Hepatocyte (in vitro differentiated cells): ENCODE measurements around the gene KRT20. TPM values are rescaled to one million over a fixed set of nuclear protein-coding genes. Genes with fewer than 3 reads are reported as not detected.

Source experiments
- DNase-seq: peaks from one replicate; pipeline ENCODE4 v3.0.0-alpha.2; 2016; ENCODE audit warnings: low spot score
- H2AFZ ChIP-seq: fragments of 200-600 bp; sonication (generic); 2 replicates; pipeline ENCODE4 v1.6.0; 2016; ENCODE audit warnings: antibody characterized with exemption, mild to moderate bottlenecking
- H3K27ac ChIP-seq: fragments of 200-600 bp; sonication (generic); 2 replicates; pipeline ENCODE4 v1.5.1; 2016; ENCODE audit warnings: mild to moderate bottlenecking
- H3K27me3 ChIP-seq: fragments of 200-600 bp; sonication (generic); 2 replicates; pipeline ENCODE4 v1.6.1; 2016
- H3K36me3 ChIP-seq: fragments of 200-600 bp; sonication (generic); replicated peaks from 2 replicates; pipeline ENCODE4 v1.5.1; 2016; ENCODE audit warnings: low read depth; ENCODE audit not compliant: insufficient read depth
- H3K4me1 ChIP-seq: fragments of 200-600 bp; sonication (generic); 2 replicates; pipeline ENCODE4 v1.5.1; 2016; ENCODE audit warnings: mild to moderate bottlenecking, moderate library complexity; ENCODE audit not compliant: insufficient read depth
- H3K4me2 ChIP-seq: fragments of 200-600 bp; sonication (generic); 2 replicates; pipeline ENCODE4 v1.6.0; 2016
- H3K4me3 ChIP-seq: fragments of 200-600 bp; sonication (generic); 2 replicates; pipeline ENCODE4 v1.5.1; 2016; ENCODE audit warnings: mild to moderate bottlenecking
- H3K79me2 ChIP-seq: fragments of 200-600 bp; sonication (generic); 2 replicates; pipeline ENCODE4 v1.6.0; 2017; ENCODE audit warnings: mild to moderate bottlenecking
- H3K9me2 ChIP-seq: fragments of 200-600 bp; sonication (generic); replicated peaks from 2 replicates; pipeline ENCODE4 v1.6.0; 2017; ENCODE audit warnings: mild to moderate bottlenecking; ENCODE audit not compliant: insufficient read depth
- H3K9me3 ChIP-seq: fragments of 200-600 bp; sonication (generic); 2 replicates; pipeline ENCODE4 v1.5.1; 2016; ENCODE audit warnings: low read depth, mild to moderate bottlenecking
- H4K20me1 ChIP-seq: fragments of 200-600 bp; sonication (generic); 2 replicates; pipeline ENCODE4 v1.6.0; 2016; ENCODE audit warnings: mild to moderate bottlenecking; ENCODE audit not compliant: insufficient read depth, poor library complexity, severe bottlenecking
- EZH2 ChIP-seq: fragments of 200-600 bp; sonication (generic); IDR thresholded peaks from 2 replicates; pipeline ENCODE4 v1.6.1; 2016; ENCODE audit warnings: antibody characterized with exemption, mild to moderate bottlenecking, borderline replicate concordance
- EZH2phosphoT487 ChIP-seq: fragments of 200-600 bp; sonication (generic); IDR thresholded peaks from one replicate; pipeline ENCODE4 v1.6.1; 2018; ENCODE audit warnings: antibody characterized with exemption, mild to moderate bottlenecking, low read depth, moderate library complexity; ENCODE audit not compliant: unreplicated experiment, severe bottlenecking
- WGBS: methylation state at CpG from one replicate; pipeline ENCODE4 v1.1.6; 2016; ENCODE audit warnings: low lambda C conversion rate; ENCODE audit errors: missing lambda C conversion rate; 5-methylcytosine and 5-hydroxymethylcytosine counted together
- polyA plus RNA-seq: library from polyadenylated mRNA; unstranded; fragments of >200 nt; fragmentation: Nextera tagmentation; extraction: Ambion mirVana; gene quantifications from 2 replicates; pipeline ENCODE4 v1.2.1, GENCODE V29; 2016
- total RNA-seq: library from RNA; depleted of rRNA; stranded (reverse); fragments of >200 nt; gene quantifications from 2 replicates; pipeline ENCODE4 v1.2.3, GENCODE V29; 2014
- TF ChIP-seq, protein P1 (sequence below): fragments of 200-600 bp; sonication (generic); IDR thresholded peaks from 2 replicates; pipeline ENCODE4 v1.5.1; 2016; ENCODE audit warnings: antibody characterized with exemption, mild to moderate bottlenecking; ENCODE audit not compliant: poor library complexity

The KRT20 gene
- total and polyA plus RNA-seq, 2 experiments from 2014 or later = 1.5 to 3.4 TPM

DNA sequence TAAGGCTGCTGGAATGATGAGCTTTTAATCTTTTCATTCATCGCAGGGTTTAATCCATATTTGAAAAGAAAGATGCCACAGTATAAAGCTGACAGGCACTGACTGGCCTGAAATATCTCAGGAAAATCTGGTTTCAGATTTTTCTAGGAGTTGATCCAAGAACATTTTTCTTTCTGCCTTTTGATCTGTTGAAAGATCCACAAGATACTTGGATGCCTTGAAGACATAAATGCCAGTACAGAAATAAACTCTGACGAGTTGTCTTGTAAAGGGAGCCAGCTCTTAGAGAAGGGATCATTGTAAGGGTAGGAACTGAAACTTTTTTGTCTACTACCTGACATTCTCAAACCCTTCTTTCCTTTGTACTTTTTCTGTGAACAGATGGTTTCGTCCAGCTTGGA lies 25.4 kb upstream of the KRT20 start:
- H4K20me1 ChIP-seq = no peaks in the 10 kb centered on the region
- H3K36me3 ChIP-seq = no peaks in the 10 kb centered on the region
- H2AFZ ChIP-seq = no peak overlapping the region
- H3K4me2 ChIP-seq = peak overlapping the region; percentile 11
- no peak overlapping the region for H3K4me3 ChIP-seq
- no peaks in the 10 kb centered on the region for H3K79me2 ChIP-seq
- H3K4me1 ChIP-seq = peaks cover 9% of the 10 kb centered on the region
- H3K9me2 ChIP-seq = no peaks in the 10 kb centered on the region
- no peaks in the 10 kb centered on the region for H3K9me3 ChIP-seq
- H3K27ac ChIP-seq = peak overlapping the region; percentile 73
- H3K27me3 ChIP-seq = no peaks in the 10 kb centered on the region
- DNase-seq = peak; percentile 36
- 51% methylated on average over 3 of the region's 3 CpGs for WGBS
- TF ChIP-seq EZH2 = no peak

DNA sequence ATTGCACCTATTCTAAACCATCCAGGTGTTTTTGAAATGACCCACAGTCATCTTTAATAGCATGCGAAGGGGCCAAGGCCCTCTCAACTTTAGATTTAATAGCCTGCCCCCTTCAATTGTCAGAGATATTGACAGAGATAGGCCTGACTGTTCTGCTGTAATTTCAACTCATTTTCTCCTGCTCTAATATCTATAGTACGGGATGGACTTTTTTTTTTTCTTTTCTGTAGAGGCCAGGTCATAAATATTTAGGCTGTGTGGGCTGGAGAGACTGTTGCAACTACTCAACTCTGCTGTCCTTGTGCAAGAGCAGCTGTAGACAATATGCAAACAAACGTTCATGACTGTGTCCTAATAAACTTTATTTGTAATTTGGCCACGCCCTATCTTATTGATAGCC lies 24.7 kb upstream of the KRT20 start:
- Histone ChIP-seq H4K20me1 (no peaks in the 10 kb centered on the region), H3K4me3 (no peak overlapping the region), H2AFZ (no peak overlapping the region), H3K27me3 (no peaks in the 10 kb centered on the region), H3K4me1 (peaks cover 9% of the 10 kb centered on the region), H3K9me3 (no peaks in the 10 kb centered on the region), H3K27ac (peak overlapping the region; percentile 73), H3K79me2 (no peaks in the 10 kb centered on the region), H3K9me2 (no peaks in the 10 kb centered on the region), H3K4me2 (peak overlapping the region; percentile 11), H3K36me3 (no peaks in the 10 kb centered on the region)
- no peak for TF ChIP-seq EZH2
- TF ChIP-seq, protein P1, sequence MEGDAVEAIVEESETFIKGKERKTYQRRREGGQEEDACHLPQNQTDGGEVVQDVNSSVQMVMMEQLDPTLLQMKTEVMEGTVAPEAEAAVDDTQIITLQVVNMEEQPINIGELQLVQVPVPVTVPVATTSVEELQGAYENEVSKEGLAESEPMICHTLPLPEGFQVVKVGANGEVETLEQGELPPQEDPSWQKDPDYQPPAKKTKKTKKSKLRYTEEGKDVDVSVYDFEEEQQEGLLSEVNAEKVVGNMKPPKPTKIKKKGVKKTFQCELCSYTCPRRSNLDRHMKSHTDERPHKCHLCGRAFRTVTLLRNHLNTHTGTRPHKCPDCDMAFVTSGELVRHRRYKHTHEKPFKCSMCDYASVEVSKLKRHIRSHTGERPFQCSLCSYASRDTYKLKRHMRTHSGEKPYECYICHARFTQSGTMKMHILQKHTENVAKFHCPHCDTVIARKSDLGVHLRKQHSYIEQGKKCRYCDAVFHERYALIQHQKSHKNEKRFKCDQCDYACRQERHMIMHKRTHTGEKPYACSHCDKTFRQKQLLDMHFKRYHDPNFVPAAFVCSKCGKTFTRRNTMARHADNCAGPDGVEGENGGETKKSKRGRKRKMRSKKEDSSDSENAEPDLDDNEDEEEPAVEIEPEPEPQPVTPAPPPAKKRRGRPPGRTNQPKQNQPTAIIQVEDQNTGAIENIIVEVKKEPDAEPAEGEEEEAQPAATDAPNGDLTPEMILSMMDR = no peak
- peak; percentile 38 for DNase-seq
- 44% methylated on average over 4 of the region's 4 CpGs for WGBS

DNA sequence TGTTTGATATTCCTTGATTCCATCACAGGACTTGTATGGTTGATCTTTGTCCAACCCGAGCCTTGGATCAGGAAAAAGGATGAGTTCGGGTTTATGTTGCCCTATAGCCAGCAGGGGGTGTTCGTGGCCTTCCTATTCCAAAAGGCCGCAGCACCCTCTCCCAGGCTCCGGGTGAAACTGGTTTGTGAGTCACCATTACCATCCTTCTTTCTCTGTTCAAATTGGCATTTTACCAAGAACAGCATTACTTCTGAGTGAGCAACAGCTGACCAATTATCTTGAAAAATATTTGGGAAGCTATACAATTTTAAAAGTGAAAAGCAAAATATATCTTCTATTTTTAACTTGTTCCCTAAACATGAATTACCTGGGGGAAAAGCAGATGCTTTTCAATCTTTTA lies 24.3 kb upstream of the KRT20 start:
- DNase-seq = peak; percentile 95
- under 1% methylated on average over 5 of the region's 5 CpGs for WGBS
- Histone ChIP-seq H3K79me2 (no peaks in the 10 kb centered on the region), H3K4me3 (no peak overlapping the region), H3K9me3 (no peaks in the 10 kb centered on the region), H3K4me1 (peaks cover 13% of the 10 kb centered on the region), H4K20me1 (no peaks in the 10 kb centered on the region), H3K9me2 (no peaks in the 10 kb centered on the region), H3K27ac (peak overlapping the region; percentile 73), H2AFZ (no peak overlapping the region), H3K27me3 (no peaks in the 10 kb centered on the region), H3K36me3 (no peaks in the 10 kb centered on the region), H3K4me2 (peak overlapping the region; percentile 11)
- TF ChIP-seq, protein P1 = peak; percentile 75
- TF ChIP-seq EZH2 = no peak
- no peak for TF ChIP-seq EZH2phosphoT487

DNA sequence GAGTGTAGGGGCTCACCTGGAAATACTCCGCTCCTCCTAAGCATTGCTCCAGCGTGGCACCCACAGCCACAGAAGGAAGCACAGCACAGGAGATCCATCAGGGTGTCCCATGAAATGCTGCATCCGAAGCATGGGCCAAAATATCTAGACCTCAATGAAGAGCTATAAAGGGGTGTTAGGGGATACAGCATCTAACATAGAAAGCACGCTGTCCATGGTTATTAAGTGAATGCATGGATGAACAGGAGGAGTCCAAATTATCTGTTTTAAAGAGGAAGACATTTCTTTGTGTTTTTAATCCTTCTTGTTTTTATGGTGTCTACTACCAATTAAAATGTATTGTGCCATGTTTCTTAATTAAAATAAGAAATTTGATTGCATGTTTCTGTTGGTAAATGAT lies 21.6 kb upstream of the KRT20 start:
- no peak overlapping the region for H2AFZ ChIP-seq
- H3K27me3 ChIP-seq = no peaks in the 10 kb centered on the region
- no peak overlapping the region for H3K4me2 ChIP-seq
- H3K4me1 ChIP-seq = peaks cover 22% of the 10 kb centered on the region
- no peaks in the 10 kb centered on the region for H3K9me2 ChIP-seq
- H3K27ac ChIP-seq = no peak overlapping the region
- no peaks in the 10 kb centered on the region for H4K20me1 ChIP-seq
- no peaks in the 10 kb centered on the region for H3K36me3 ChIP-seq
- H3K9me3 ChIP-seq = no peaks in the 10 kb centered on the region
- WGBS = 91% methylated on average over 4 of the region's 4 CpGs
- no peaks in the 10 kb centered on the region for H3K79me2 ChIP-seq
- no peak overlapping the region for H3K4me3 ChIP-seq
- TF ChIP-seq EZH2 = no peak
- TF ChIP-seq, protein P1 = no peak
- no peak for TF ChIP-seq EZH2phosphoT487
- DNase-seq = no peak
